ENCODE data around the gene LYRM1.
"Not testable (repeated sequence)": the region's sequence is repeated elsewhere in the genome, so short reads cannot be mapped to it uniquely, and the experiment has no call there.

The LYRM1 gene

DNA sequence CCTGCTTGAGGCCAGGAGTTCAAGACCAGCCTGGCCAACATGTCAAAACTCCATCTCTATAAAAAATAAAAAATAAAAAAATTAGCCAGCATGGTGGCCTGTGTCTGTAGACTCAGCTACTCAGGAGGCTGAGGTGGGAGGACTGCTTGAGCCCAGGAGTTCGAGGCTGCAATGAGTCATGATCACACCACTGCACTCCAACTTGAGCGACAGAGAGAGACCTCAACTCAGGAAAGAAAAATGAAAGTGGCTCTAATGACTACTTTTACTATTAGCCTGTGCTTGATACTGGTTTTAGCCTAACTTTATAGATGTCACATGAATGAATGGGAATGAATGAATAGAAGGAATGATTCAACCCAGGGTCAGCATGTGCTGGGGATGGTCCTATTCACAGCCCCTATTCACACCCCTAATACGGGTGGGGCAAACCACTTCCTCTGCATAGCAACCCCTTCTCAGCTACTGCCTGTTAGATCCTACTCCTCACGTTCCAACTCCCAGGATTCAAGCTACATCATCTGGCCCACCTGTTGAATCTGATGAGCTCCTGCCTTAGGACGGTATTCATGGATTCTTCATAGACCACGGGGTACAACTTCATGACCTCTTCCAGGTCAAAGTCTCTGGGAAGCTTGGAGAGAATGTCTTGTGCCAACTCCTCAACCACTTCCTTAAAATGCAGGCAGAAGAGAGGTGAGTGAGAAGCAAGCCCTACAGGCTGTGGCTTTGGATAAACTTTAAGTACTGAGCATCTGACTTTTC lies 40.5 kb downstream of the LYRM1 start:
- no peak for DNase-seq

DNA sequence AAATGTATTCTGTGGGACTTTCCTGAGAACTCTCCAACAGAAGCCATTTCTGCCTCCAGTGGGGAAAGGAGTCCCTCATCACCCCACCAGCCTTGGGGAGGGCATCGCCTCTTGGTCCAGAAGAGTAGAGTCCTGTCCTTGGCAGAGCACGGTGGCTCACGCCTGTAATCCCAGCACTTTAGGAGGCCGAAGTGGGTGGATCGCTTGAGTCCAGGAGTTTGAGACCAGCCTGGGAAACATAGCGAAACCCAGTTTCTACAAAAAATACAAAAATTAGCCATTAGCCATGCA lies 41.0 kb downstream of the LYRM1 start:
- DNase-seq = no peak

DNA sequence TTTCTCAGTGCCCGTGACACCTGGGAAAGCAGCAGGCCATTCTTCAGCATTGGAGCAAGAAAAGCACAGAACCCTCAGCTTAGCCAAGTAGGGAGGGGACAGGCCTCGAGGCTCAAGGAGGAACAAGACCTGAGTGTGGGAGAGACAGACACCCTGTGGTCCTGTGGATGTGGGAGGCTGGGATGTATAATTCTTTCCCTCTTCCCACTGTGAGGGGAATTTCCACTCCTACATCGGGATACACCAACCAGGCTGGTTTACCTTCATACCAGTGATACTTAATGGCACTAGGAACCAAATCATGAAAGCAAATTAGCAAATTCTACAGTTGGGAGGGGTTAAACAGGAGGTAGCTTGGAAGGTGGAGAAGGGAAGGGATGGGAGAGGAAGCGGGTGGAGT lies 41.7 kb downstream of the LYRM1 start:
- no peak for DNase-seq

DNA sequence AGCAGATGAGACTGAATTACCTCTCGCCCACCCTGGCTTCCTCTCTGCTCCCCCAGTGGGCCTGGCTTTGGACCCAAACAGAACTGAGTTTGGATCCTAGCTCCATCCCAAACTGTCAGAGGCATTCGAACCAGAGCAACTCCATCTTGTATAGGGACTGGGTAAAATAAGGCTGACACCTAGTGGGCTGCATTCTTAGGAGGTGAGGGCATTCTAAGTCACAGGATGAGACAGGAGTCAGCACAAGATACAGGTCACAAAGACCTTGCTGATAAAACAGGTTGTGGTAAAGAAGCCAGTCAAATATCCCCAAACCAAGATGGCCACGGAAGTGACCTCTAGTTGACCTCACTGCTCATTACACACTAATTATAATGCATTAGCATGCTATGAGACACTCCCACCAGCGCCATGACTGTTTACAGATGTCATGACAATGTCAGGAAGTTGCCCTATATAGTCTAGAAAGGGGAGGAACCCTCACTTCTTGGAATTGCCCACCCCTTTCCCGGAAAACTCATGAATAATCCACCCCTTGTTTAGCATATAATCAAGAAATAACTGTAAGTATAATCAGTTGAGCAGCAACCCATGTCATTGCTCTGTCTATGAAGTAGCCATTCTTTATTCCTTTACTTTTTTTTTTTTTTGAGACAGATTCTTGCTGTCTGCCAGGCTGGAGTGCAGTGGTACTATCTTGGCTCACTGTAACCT lies 44.4 kb downstream of the LYRM1 start:
- DNase-seq = peak; percentile 38

DNA sequence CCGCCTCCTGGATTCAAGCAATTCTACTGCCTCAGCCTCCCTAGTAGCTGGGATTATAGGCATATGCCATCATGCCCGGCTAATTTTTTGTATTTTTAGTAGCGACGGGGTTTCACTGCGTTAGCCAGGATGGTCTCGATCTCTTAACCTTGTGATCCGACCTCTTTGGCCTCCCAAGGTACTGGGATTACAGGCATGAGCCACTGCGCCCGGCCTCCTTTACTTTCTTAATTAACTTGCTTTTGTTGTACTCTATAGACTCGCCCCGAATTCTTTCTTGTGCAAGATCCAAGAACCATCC lies 45.0 kb downstream of the LYRM1 start:
- not testable (repeated sequence) for DNase-seq

DNA sequence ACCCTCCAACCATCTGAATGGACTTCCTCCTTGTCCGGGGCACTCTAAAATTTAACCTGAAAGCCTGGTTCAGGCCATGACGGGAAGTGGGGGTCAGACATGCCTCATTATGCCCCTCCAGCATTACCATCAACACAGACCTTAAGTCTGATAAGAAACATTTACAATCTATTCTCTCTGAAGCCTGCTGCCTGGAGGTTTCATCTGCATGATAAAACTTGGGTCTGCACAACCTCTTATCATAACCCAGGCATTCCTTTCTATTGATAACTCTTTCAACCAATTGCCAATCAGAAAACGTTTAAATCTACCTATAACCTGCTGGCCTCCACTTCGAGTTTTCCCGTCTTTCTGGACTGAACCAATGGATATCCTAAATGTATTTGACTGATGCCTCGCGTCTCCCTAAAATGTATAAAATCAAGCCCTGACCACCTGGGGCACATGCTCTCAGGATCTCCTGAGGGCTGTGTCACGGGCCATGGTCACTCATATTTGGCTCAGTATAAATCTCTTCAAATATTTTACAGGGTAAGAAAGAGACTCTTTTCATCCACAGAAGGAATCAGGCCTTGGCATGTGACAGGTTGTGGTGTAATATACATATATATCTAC lies 45.6 kb downstream of the LYRM1 start:
- DNase-seq = no peak

DNA sequence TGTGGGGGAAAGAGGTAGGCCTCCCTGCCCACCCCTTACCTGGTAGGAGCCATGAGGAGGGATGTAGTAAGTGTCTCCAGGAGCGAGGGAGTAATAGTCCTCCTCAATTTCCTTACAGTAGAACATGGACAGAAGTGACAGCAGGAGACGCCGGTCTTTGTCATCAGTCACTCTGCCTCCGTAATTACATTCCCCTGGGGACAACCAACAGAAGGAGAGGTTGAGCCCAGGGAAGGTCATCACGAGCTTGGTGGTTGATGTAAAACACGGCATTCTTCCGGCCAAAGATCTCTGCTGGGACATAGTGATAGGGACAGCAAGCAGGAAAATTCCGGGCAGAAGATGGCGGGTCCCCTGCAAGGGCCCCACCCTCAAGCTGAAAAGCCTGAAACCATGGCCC lies 47.9 kb downstream of the LYRM1 start:
- DNase-seq = no peak

DNA sequence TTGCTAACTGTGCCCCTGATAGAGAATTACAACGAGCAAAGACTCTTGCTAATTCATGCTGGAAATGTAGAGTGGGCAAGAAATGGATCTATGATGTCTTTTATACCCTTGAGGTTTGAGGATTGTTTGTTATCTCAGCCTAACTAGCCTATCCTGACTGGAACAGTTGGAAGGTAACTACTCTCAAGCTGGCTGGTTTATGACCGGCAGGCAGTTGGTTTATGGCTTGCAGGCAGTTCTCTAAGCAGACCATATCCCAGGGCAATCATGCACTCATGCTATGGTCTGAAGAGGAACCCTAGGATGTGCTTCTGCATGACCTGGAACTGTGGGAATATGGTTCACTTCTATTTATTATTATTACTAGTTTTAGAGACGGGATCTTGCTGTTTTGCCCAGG lies 49.1 kb downstream of the LYRM1 start:
- DNase-seq = no peak

DNA sequence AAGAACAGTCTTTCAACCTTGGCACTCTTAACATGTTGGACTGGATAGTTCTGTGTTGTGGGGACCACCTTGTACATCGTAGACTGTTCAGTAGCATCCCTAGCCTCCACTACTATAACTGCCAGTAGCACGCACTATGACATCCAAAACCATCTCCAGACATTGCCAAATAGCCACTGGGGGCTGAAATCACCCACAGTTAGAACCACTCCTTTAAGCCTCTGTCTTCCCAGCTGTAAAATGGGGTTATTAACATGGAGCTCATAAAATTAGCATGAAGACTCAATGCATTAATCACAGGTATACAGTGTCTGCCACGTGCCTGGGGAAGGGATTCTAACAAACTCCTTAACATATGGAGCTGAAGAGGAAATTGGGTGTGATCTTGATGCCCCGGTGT lies 49.7 kb downstream of the LYRM1 start:
- DNase-seq = no peak

DNA sequence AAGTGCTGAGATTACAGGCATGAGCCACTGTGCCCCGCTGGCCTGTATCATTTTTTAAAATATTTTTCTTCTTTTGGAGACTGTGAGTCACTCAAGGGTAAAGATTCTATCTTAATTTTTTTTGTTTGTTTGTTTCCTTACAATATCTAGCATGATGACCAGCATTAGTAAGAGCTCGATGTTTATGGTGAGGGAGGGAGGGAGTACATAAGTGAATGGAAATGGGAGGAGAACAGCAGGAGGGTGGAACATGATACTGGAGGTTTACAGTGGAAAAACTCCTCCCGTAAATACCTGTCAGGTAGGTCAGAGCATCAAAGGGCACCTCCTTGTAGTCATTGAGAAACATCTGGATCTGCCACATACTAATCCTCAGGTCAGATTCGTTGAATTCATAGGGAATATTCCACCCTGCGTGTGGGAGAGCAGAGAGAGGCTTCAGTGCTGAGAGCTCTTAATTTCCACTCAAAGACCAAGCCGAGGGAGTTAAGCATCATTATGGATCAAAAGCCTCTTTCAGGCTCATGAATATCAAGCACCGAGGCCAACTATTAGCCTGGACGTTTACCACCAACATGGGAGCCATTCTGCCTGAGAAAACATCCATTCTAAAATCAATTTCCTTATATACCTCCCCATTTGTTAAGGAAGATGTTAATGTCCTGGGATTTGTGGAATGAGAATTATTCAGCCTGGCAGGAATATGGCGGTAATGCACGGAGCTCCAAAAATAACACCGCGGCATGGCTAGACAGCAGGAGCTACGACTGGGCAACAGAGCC lies 51.8 kb downstream of the LYRM1 start:
- no peak for DNase-seq

DNA sequence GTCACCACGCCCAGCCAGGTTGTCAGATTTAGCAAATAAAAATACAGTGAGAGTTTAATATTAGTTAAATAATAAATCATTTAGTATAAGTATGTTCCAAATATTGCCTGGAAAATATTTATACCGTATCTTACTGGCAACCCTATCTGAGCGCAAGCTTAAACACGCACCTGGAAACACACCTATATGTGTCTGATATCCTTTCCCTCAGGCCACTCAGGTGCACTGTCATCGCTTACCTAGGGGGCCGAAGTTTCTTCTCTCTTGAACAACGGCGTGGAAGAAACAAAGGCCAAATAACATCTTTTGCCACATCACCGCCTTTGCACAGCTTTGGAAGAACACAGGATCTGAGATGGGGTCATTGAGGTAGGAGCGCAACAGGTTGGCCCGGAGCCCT lies 54.0 kb downstream of the LYRM1 start:
- DNase-seq = no peak

DNA sequence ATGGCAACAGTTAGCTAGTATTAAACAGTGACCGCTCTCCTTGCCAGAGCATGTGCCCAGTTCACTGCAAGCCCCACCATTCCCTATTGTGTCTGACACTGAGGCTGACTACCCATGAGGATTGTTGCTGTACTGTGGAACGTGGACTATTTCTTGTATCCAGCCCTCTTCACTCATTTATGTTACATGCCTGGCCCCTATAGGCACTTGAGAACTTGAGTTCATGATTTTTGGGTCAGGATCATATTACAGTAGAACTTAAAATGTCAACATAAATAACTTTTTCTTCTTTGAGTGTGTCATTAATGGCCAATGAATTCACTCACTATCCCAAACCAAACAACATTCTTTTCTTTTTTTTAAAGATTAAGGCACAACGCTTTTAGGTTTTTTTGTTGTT lies 55.7 kb downstream of the LYRM1 start:
- DNase-seq = no peak

DNA sequence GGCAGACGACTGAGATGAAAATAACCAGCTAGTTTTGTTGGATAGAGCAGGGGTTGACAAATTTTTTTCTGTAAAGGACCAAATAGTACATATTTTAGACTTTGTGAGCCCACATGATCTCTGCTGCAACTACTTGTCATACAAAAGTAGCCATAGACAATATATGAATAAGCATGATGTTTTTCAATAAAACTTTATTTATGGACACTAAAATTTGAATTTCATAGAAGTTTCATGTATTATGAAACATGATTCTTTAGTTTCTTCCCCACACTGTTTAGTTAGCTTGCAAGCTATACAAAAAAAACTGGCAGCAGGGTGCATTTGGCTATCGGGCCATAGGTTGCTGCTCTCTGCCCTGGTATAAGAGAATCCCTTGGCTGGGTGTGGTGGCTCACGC lies 56.6 kb downstream of the LYRM1 start:
- no peak for DNase-seq

DNA sequence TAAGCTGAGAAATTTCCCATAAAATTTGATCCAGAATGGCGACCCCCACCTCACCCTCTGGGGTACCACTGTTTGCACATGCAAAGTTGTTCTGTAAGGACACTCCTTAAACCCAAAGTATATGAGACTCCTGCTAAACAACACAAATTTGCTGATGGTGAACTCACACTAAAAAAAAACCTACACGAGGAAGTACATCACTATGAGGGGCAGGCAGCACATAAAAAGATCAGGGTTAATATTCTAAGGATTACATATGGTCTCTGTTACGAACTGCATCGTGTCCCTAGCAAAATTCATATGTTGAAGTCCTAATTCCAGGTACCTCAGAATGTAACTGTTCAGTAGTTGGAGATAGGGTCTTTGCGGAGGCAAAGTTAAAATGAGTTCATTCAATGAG lies 60.3 kb downstream of the LYRM1 start:
- DNase-seq = no peak

DNA sequence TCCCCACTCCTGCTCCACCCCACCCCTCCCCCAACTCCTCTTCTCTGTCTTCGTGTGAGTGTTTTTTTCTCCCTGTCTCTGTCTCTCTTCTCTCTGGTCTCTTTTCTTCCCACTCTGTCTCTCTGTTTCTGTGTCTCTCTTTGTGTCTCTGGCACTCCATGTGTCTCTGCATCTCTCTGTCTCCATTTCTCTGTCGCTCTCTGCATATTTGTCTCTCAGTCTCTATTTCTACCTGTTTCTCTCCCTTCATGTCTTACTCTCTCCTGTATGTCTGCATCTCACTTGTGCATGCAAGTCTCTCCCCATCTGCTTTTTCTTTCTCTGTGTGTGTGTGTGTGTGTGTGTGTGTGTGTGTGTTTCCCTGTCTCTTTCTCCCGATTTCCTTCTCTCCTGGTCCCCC lies 68.2 kb downstream of the LYRM1 start:
- DNase-seq = no peak

DNA sequence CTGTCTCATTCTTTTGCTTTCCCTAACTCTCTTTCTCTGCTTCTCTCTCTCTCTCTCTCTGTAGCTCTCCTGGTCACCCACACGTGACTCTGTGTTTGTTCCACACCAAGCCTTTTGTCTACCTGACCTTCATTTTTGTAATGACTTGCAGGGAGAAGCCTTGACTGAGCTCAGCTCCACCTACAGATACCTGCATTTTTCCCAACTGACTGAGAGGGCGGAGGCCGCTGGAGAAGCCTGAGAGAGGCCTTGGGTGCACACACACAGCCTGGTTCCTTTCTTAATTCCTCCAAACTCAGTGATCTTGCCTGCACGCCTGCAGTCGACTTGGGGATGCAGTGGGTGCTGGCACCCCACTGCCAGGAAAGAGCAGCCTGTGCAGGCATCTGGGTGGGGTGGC lies 68.8 kb downstream of the LYRM1 start:
- no peak for DNase-seq

DNA sequence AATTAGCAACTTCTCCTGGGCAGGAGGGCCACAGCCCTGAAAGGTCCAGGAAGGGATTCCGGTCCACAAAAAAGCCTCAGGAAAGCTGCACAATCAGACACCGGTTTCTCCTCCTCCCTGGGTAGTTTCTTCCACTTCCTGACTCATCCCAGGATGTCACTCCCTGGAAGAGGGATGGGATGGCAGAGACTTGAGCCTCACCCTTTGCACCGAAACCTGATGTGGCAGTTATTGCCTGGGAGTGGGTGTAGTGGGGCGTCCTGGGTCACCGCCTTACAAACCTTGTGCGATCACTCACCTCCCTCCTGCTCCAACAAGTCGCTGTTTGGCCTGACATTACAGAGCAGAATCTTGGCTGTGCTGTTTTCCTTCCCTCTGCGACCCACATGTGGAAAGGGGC lies 70.8 kb downstream of the LYRM1 start:
- no peak for DNase-seq

DNA sequence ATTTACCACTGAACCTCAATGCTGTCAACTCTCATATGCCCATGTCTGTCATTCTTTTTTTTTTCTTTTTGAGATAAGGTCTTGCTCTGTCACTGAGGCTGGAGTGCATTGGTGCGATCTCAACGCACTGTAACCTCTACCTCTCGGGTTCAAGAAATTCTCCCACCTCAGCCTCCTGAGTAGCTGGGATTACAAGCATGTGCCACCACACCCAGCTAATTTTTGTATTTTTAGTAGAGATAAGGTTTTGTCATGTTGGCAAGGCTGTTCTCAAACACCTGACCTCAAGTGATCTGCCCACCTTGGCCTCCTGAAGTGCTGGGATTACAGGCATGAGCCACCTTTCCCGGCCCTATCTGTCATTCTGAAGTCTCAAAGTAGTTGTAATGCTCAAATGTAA lies 72.6 kb downstream of the LYRM1 start:
- not testable (repeated sequence) for DNase-seq
